ENCODE data around the gene ALDH1L1. TPM values are rescaled to one million over a fixed set of nuclear protein-coding genes. Genes with fewer than 3 reads are reported as not detected.

The ALDH1L1 gene
- total RNA-seq, 1 donor from 2014 or later = 11.1 TPM

DNA sequence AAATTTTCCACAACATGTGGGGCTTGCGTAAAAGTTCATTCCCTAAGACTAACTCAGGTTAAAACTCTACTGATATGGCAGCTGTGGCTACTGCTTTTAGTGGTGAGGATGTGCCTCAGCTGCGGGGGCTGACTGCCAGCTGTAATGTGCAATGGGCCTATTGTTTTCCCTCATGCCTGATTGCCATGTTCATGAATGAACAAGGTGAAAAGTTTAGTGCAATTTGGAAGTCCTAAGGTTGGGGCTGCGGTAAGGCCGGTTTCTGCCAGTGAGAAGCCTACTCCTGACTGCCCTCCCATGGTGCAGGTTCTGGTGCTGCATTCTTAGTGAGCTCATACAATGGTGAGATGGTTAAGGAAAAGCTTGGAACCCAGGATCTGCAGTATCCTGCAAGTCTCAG, 10.9 kb upstream of the ALDH1L1 start:
- Histone ChIP-seq H3K27me3 (ENCODE audit: control insufficient read depth, insufficient read depth, low read length) (no peaks in the 10 kb centered on the region), H3K36me3 (ENCODE audit: control insufficient read depth, insufficient read depth, low read length) (no peaks in the 10 kb centered on the region), H3K4me3 (ENCODE audit: low read depth, low read length) (no peak overlapping the region)
- FAIRE-seq = no peak
- TF ChIP-seq, protein P1, sequence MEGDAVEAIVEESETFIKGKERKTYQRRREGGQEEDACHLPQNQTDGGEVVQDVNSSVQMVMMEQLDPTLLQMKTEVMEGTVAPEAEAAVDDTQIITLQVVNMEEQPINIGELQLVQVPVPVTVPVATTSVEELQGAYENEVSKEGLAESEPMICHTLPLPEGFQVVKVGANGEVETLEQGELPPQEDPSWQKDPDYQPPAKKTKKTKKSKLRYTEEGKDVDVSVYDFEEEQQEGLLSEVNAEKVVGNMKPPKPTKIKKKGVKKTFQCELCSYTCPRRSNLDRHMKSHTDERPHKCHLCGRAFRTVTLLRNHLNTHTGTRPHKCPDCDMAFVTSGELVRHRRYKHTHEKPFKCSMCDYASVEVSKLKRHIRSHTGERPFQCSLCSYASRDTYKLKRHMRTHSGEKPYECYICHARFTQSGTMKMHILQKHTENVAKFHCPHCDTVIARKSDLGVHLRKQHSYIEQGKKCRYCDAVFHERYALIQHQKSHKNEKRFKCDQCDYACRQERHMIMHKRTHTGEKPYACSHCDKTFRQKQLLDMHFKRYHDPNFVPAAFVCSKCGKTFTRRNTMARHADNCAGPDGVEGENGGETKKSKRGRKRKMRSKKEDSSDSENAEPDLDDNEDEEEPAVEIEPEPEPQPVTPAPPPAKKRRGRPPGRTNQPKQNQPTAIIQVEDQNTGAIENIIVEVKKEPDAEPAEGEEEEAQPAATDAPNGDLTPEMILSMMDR (IDR thresholded peaks at IDR 0.05; ENCODE audit: insufficient read depth, low read length, severe bottlenecking) = no peak
- DNase-seq (ENCODE audit: low read depth) = no peak

DNA sequence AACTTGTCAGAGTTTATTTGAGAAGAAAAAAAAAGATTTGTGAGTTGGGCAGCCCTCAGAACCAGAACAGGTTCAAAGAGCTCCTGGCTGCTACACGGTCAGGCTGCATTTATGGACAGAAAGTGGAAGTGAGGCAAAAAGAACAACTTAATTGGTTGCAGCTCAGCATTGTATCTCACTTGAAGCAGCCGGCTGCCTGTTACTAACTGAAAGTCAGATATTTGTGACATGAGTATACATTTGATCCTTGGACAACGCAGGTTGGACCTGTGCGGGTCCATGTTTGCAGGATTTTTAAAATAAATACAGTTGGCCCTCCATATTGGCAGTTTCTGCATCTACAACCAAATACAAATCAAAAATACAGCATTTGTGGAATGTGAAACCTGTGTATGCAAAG, 7.5 kb upstream of the ALDH1L1 start:
- TF ChIP-seq, protein P1 (IDR thresholded peaks at IDR 0.05; ENCODE audit: insufficient read depth, low read length, severe bottlenecking) = no peak
- no peaks in the 10 kb centered on the region for H3K27me3 ChIP-seq (ENCODE audit: control insufficient read depth, insufficient read depth, low read length)
- H3K4me3 ChIP-seq (ENCODE audit: low read depth, low read length) = no peak overlapping the region
- no peak for FAIRE-seq
- H3K36me3 ChIP-seq (ENCODE audit: control insufficient read depth, insufficient read depth, low read length) = no peaks in the 10 kb centered on the region
- no peak for DNase-seq (ENCODE audit: low read depth)

DNA sequence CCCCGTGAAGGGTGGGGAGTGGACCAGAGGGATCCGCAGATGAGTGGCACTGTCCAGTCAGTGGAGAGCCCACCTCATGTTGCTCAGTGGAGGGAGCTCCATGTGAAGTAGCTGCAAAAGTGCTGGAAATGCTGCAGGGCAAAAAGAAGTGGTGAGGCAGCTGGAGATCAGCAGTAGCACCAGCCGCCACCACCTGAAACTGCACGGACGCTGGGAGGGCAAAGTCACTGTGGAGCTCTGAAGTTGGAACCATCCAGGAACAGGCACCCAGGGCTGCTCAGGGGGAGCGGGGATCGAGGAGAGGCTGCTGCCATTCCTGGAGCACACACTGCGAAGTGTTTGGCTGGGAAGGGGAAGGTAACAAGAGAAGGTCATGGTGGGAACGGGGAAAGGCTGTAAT, 6.4 kb upstream of the ALDH1L1 start:
- DNase-seq (ENCODE audit: low read depth) = no peak
- Histone ChIP-seq H3K27me3 (ENCODE audit: control insufficient read depth, insufficient read depth, low read length) (no peaks in the 10 kb centered on the region), H3K36me3 (ENCODE audit: control insufficient read depth, insufficient read depth, low read length) (no peaks in the 10 kb centered on the region), H3K4me3 (ENCODE audit: low read depth, low read length) (no peak overlapping the region)
- TF ChIP-seq, protein P1 (IDR thresholded peaks at IDR 0.05; ENCODE audit: insufficient read depth, low read length, severe bottlenecking) = no peak
- no peak for FAIRE-seq

DNA sequence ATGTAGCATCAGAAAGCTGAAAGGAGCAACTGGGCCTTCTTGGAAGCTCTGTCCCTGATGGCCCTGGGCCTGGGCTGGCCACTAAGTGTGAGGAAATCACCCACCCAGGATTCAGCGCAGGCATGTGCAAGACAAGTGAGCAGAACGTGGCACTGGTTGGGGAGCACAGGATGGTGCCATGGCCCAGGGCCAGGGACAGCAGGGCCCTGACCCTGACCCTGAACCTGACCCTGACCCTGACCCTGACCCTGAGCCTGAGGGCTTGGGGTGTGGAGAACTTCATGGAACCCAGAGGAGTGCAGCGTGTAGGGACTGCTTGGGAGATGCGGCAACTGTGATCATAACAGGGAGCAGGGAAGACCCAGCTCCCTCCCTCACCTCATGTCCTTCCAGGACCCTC, 5.9 kb upstream of the ALDH1L1 start:
- no peak for DNase-seq (ENCODE audit: low read depth)
- TF ChIP-seq, protein P1 (IDR thresholded peaks at IDR 0.05; ENCODE audit: insufficient read depth, low read length, severe bottlenecking) = no peak
- H3K4me3 ChIP-seq (ENCODE audit: low read depth, low read length) = no peak overlapping the region
- H3K27me3 ChIP-seq (ENCODE audit: control insufficient read depth, insufficient read depth, low read length) = no peaks in the 10 kb centered on the region
- FAIRE-seq = no peak
- H3K36me3 ChIP-seq (ENCODE audit: control insufficient read depth, insufficient read depth, low read length) = no peaks in the 10 kb centered on the region

DNA sequence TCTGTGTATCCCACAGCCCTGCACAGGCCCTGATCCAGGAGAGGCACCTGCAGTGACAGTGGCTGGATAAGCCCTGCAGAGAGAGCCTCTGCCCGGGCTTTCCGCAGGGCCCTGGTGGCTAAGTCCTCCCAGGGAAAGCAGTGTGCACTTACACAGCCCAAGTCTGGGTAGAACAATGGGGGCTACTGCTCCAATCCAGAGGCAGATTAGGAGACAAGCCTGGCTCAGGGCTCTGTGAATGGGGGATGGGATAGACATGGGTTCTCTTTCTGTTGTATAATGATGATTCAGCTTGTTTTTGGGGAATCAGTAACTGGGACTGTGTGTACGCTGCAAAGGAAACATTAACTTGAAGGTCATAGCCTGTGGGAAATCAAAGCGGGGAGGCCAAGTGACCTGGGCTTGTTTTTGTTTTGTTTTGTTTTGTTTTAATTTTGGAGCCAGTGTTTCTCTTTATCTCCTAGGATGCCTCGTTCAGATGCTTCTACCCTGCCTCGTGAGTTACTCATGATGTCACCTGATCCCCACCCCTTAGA, 4.1 kb upstream of the ALDH1L1 start:
- Histone ChIP-seq H3K4me3 (ENCODE audit: low read depth, low read length) (no peak overlapping the region), H3K36me3 (ENCODE audit: control insufficient read depth, insufficient read depth, low read length) (no peaks in the 10 kb centered on the region), H3K27me3 (ENCODE audit: control insufficient read depth, insufficient read depth, low read length) (no peaks in the 10 kb centered on the region)
- no peak for DNase-seq (ENCODE audit: low read depth)
- TF ChIP-seq, protein P1 (IDR thresholded peaks at IDR 0.05; ENCODE audit: insufficient read depth, low read length, severe bottlenecking) = no peak
- peak; percentile 83 for FAIRE-seq

DNA sequence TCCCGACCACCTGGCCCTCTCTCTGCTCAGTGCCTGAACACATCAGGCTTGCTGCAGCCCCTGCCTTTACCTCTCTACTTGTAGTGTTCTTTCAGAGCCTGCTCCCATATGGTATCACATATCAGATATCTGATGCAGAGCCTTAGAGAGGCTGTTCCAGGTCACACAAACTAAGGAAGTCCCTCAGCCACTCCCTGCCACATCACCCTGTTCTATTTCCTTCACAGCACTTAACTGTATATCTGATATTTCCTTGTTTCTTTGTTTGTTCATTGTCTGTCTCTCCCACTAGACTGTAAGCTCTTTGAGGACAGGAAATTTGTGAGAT, 976 bp upstream of the ALDH1L1 start:
- TF ChIP-seq, protein P1 (IDR thresholded peaks at IDR 0.05; ENCODE audit: insufficient read depth, low read length, severe bottlenecking) = no peak
- DNase-seq (ENCODE audit: low read depth) (peak; percentile 8), FAIRE-seq (peak; percentile 18)
- peak overlapping the region; percentile 51 for H3K4me3 ChIP-seq (ENCODE audit: low read depth, low read length)
- no peaks in the 10 kb centered on the region for H3K27me3 ChIP-seq (ENCODE audit: control insufficient read depth, insufficient read depth, low read length)
- no peaks in the 10 kb centered on the region for H3K36me3 ChIP-seq (ENCODE audit: control insufficient read depth, insufficient read depth, low read length)
